ENCODE data around the gene BRSK1.

The BRSK1 gene

GRCh38 chr19:55253842-55254624 lies 29.8 kb upstream of the BRSK1 start:
- peak; percentile 78 to 83 for DNase-seq

GRCh38 chr19:55254625-55254977 lies 29.2 kb upstream of the BRSK1 start:
- no peak for DNase-seq

- peak in 1 of 2 donors; percentile 60 for DNase-seq
These were observed 28.0 kb upstream of the BRSK1 start for GRCh38 chr19:55255618-55256423.

- DNase-seq: peak in 1 of 2 donors; percentile 13
These were observed 27.0 kb upstream of the BRSK1 start for GRCh38 chr19:55256562-55257460.

- peak; percentile 34 to 52 for DNase-seq
These were observed 26.1 kb upstream of the BRSK1 start for GRCh38 chr19:55257461-55258420.

GRCh38 chr19:55258476-55258827 lies 25.3 kb upstream of the BRSK1 start:
- peak in 1 of 2 donors; percentile 13 for DNase-seq

- peak; percentile 97 to 99 for DNase-seq
These were observed 24.8 kb upstream of the BRSK1 start, which contains the start of gene PPP6R1 for GRCh38 chr19:55258828-55259539. PPP6R1 (minus strand) TSS chr19:55259017; CDS start chr19:55247103, 11,914 bp downstream.

GRCh38 chr19:55259540-55260210 lies 24.1 kb upstream of the BRSK1 start:
- DNase-seq: no peak

GRCh38 chr19:55261671-55262126 lies 22.1 kb upstream of the BRSK1 start:
- DNase-seq: no peak

GRCh38 chr19:55262359-55262758 lies 21.4 kb upstream of the BRSK1 start:
- DNase-seq: no peak

- no peak for DNase-seq
These were observed 19.3 kb upstream of the BRSK1 start for GRCh38 chr19:55264531-55264930.

- no peak for DNase-seq
These were observed 18.6 kb upstream of the BRSK1 start for GRCh38 chr19:55265173-55265572.

GRCh38 chr19:55265723-55266386 lies 17.9 kb upstream of the BRSK1 start:
- DNase-seq: no peak

- no peak for DNase-seq
These were observed 17.4 kb upstream of the BRSK1 start for GRCh38 chr19:55266404-55266803.

- no peak for DNase-seq
These were observed 17.0 kb upstream of the BRSK1 start for GRCh38 chr19:55266840-55267239.

- DNase-seq: no peak
These were observed 14.5 kb upstream of the BRSK1 start for GRCh38 chr19:55269299-55269698.

- no peak for DNase-seq
These were observed 13.4 kb upstream of the BRSK1 start for GRCh38 chr19:55270172-55270942.

GRCh38 chr19:55272142-55272541 lies 11.7 kb upstream of the BRSK1 start:
- no peak for DNase-seq

Measured in inflammatory macrophage (primary cell).